Type B pancreatic cell (in vitro differentiated cells): ENCODE data around the gene ZSWIM5. TPM values are rescaled to one million over a fixed set of nuclear protein-coding genes. Genes with fewer than 3 reads are reported as not detected.
"Not testable (repeated sequence)": the region's sequence is repeated elsewhere in the genome, so short reads cannot be mapped to it uniquely, and the experiment has no call there.

Experiments
- DNase-seq: peaks from one replicate; pipeline ENCODE4 v3.0.0; 2021; ENCODE audit warnings: mixed read lengths; ENCODE audit not compliant: unreplicated experiment; ENCODE audit errors: extremely low spot score
- H3K27ac Mint-ChIP-seq: 2 replicates; pipeline ENCODE4 v1.8.0; 2021; ENCODE audit warnings: mild to moderate bottlenecking, mixed read lengths
- H3K27me3 Mint-ChIP-seq: 2 replicates; pipeline ENCODE4 v1.8.0; 2021; ENCODE audit warnings: mixed read lengths
- H3K36me3 Mint-ChIP-seq: 2 replicates; pipeline ENCODE4 v1.8.0; 2021; ENCODE audit warnings: mixed read lengths
- H3K4me1 Mint-ChIP-seq: one replicate; pipeline ENCODE4 v1.8.0; 2021; ENCODE audit warnings: mixed read lengths; ENCODE audit not compliant: unreplicated experiment
- H3K4me3 Mint-ChIP-seq: 2 replicates; pipeline ENCODE4 v1.8.0; 2021; ENCODE audit warnings: mild to moderate bottlenecking, mixed read lengths
- H3K9me3 Mint-ChIP-seq: 2 replicates; pipeline ENCODE4 v1.8.0; 2021; ENCODE audit warnings: mixed read lengths
- total RNA-seq: library from RNA; stranded (reverse); gene quantifications from 2 replicates; pipeline ENCODE4 v1.2.1, GENCODE V29; 2021; ENCODE audit warnings: low replicate concordance
- TF ChIP-seq, protein P1 (sequence below): fragments of 200-600 bp; sonication (generic); conservative IDR thresholded peaks from 2 replicates; pipeline ENCODE4 v1.5.0; 2021; ENCODE audit warnings: antibody characterized with exemption, mild to moderate bottlenecking

The ZSWIM5 gene
- total RNA-seq, 1 donor from 2014 or later, result 2.7 TPM

- Mint-ChIP-seq H3K9me3 (no peaks in the 10 kb centered on the region), H3K27ac (no peak overlapping the region), H3K4me1 (no peaks in the 10 kb centered on the region), H3K27me3 (no peaks in the 10 kb centered on the region), H3K4me3 (no peak overlapping the region), H3K36me3 (no peaks in the 10 kb centered on the region)
- no peak for DNase-seq
- TF ChIP-seq, protein P1, sequence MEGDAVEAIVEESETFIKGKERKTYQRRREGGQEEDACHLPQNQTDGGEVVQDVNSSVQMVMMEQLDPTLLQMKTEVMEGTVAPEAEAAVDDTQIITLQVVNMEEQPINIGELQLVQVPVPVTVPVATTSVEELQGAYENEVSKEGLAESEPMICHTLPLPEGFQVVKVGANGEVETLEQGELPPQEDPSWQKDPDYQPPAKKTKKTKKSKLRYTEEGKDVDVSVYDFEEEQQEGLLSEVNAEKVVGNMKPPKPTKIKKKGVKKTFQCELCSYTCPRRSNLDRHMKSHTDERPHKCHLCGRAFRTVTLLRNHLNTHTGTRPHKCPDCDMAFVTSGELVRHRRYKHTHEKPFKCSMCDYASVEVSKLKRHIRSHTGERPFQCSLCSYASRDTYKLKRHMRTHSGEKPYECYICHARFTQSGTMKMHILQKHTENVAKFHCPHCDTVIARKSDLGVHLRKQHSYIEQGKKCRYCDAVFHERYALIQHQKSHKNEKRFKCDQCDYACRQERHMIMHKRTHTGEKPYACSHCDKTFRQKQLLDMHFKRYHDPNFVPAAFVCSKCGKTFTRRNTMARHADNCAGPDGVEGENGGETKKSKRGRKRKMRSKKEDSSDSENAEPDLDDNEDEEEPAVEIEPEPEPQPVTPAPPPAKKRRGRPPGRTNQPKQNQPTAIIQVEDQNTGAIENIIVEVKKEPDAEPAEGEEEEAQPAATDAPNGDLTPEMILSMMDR, result no peak
Measured at GRCh38 chr1:45122724-45123123, 83.7 kb downstream of the ZSWIM5 start.

GRCh38 chr1:45117766-45118165 lies 88.6 kb downstream of the ZSWIM5 start:
- Mint-ChIP-seq H3K36me3 (no peaks in the 10 kb centered on the region), H3K4me1 (no peaks in the 10 kb centered on the region), H3K4me3 (no peak overlapping the region), H3K27ac (no peak overlapping the region), H3K27me3 (no peaks in the 10 kb centered on the region), H3K9me3 (no peaks in the 10 kb centered on the region)
- no peak for DNase-seq
- TF ChIP-seq, protein P1, result no peak

DNA sequence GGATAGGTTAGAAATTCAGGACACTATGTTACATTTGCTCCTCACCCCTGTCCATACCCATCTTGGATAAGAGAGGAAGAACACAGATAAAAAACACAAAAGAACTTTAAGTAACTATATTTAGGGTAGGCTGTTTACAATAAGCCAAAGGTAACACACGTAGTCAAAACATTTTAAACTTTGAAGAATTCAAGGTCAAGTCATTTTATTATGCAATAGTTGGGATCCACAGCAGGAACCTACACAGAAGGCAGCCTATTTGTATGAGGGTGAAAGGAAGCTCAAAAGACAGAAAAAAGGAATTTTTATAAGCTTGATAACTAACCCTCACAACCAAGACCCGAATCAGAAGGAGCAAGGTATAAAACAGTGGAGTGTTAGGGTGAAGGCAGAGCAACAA lies 89.6 kb downstream of the ZSWIM5 start:
- H3K4me3 Mint-ChIP-seq, result no peak overlapping the region
- no peaks in the 10 kb centered on the region for H3K27me3 Mint-ChIP-seq
- H3K27ac Mint-ChIP-seq, result no peak overlapping the region
- DNase-seq, result no peak
- no peaks in the 10 kb centered on the region for H3K9me3 Mint-ChIP-seq
- H3K36me3 Mint-ChIP-seq, result no peaks in the 10 kb centered on the region
- no peaks in the 10 kb centered on the region for H3K4me1 Mint-ChIP-seq
- TF ChIP-seq, protein P1, result no peak

- no peaks in the 10 kb centered on the region for H3K9me3 Mint-ChIP-seq
- H3K4me1 Mint-ChIP-seq, result no peaks in the 10 kb centered on the region
- no peak for DNase-seq
- H3K27ac Mint-ChIP-seq, result no peak overlapping the region
- no peak overlapping the region for H3K4me3 Mint-ChIP-seq
- H3K36me3 Mint-ChIP-seq, result no peaks in the 10 kb centered on the region
- no peaks in the 10 kb centered on the region for H3K27me3 Mint-ChIP-seq
- TF ChIP-seq, protein P1, result no peak
Measured at GRCh38 chr1:45116340-45116739, 90.1 kb downstream of the ZSWIM5 start.

DNA sequence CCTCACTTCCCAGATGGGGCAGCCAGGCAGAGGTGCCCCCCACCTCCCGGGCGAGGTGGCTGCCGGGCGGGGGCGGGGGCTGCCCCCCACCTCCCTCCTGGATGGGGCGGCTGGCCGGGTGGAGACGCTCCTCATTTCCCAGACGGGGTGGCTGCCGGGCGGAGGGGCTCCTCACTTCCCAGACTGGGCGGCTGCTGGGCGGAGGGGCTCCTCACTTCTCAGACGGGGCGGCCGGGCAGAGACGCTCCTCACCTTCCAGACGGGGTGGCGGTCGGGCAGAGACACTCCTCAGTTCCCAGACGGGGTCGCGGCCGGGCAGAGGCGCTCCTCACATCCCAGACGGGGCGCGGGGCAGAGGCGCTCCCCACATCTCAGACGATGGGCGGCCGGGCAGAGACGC lies 91.2 kb downstream of the ZSWIM5 start:
- H3K4me3 Mint-ChIP-seq, H3K4me1 Mint-ChIP-seq, DNase-seq, H3K36me3 Mint-ChIP-seq, H3K27me3 Mint-ChIP-seq, H3K27ac Mint-ChIP-seq, H3K9me3 Mint-ChIP-seq: not testable (repeated sequence)

- TF ChIP-seq, protein P1, result no peak
- H3K4me3 Mint-ChIP-seq, result no peak overlapping the region
- DNase-seq, result no peak
- no peaks in the 10 kb centered on the region for H3K4me1 Mint-ChIP-seq
- H3K36me3 Mint-ChIP-seq, result no peaks in the 10 kb centered on the region
- no peaks in the 10 kb centered on the region for H3K27me3 Mint-ChIP-seq
- no peak overlapping the region for H3K27ac Mint-ChIP-seq
- no peaks in the 10 kb centered on the region for H3K9me3 Mint-ChIP-seq
Measured at GRCh38 chr1:45112661-45113060, 93.7 kb downstream of the ZSWIM5 start.
